Skeletal muscle cell (primary cell): ENCODE measurements around the gene GAB1.

ENCODE experiments used
- DNase-seq: peaks from one replicate; pipeline ENCODE4 v3.0.0-alpha.2; 2010; ENCODE audit warnings: low read depth
- H3K4me3 ChIP-seq: 2 replicates; pipeline ENCODE4 v1.5.1; 2011; ENCODE audit warnings: low read depth, mild to moderate bottlenecking, control low read depth, low read length, moderate library complexity

Gene GAB1

GRCh38 chr4:143336781-143337599, at the start of gene GAB1:
Gene GAB1 (plus strand): TSS chr4:143336876. CDS start chr4:143337189, 313 bp downstream.
- peak within 1 kb of the TSS; percentile 84 for H3K4me3 ChIP-seq
- DNase-seq: peak; percentile 25

- DNase-seq: no peak
Observed at GRCh38 chr4:143287572-143287923, 49.1 kb upstream of the GAB1 start.

GRCh38 chr4:143288171-143288570, 48.5 kb upstream of the GAB1 start:
- H3K4me3 ChIP-seq: no peak overlapping the region
- DNase-seq: no peak

More at GRCh38 chr4:143287572-143287923, 49.1 kb upstream of the GAB1 start:
- no peak overlapping the region for H3K4me3 ChIP-seq

- DNase-seq: no peak
Observed at GRCh38 chr4:143289370-143289769, 47.3 kb upstream of the GAB1 start.

GRCh38 chr4:143291314-143291713, 45.4 kb upstream of the GAB1 start:
- no peak for DNase-seq
- no peak overlapping the region for H3K4me3 ChIP-seq

More at GRCh38 chr4:143289370-143289769, 47.3 kb upstream of the GAB1 start:
- no peak overlapping the region for H3K4me3 ChIP-seq

- DNase-seq: no peak
- no peak overlapping the region for H3K4me3 ChIP-seq
Observed at GRCh38 chr4:143292858-143293257, 43.8 kb upstream of the GAB1 start.

- no peak for DNase-seq
Observed at GRCh38 chr4:143294310-143294709, 42.4 kb upstream of the GAB1 start.

GRCh38 chr4:143294710-143295275, 41.9 kb upstream of the GAB1 start:
- no peak overlapping the region for H3K4me3 ChIP-seq
- DNase-seq: no peak

More at GRCh38 chr4:143294310-143294709, 42.4 kb upstream of the GAB1 start:
- H3K4me3 ChIP-seq: no peak overlapping the region

- no peak for DNase-seq
- no peak overlapping the region for H3K4me3 ChIP-seq
Observed at GRCh38 chr4:143296397-143297067, 40.1 kb upstream of the GAB1 start.

GRCh38 chr4:143300860-143301259, 35.8 kb upstream of the GAB1 start:
- H3K4me3 ChIP-seq: no peak overlapping the region
- no peak for DNase-seq

- DNase-seq: peak; percentile 75
- H3K4me3 ChIP-seq: no peak overlapping the region
Observed at GRCh38 chr4:143302536-143302935, 34.1 kb upstream of the GAB1 start.

- no peak for DNase-seq
Observed at GRCh38 chr4:143306788-143307187, 29.9 kb upstream of the GAB1 start.

GRCh38 chr4:143307531-143307930, 29.1 kb upstream of the GAB1 start:
- H3K4me3 ChIP-seq: no peak overlapping the region
- no peak for DNase-seq

More at GRCh38 chr4:143306788-143307187, 29.9 kb upstream of the GAB1 start:
- H3K4me3 ChIP-seq: no peak overlapping the region

GRCh38 chr4:143308377-143308776, 28.3 kb upstream of the GAB1 start:
- no peak for DNase-seq

GRCh38 chr4:143311924-143312323, 24.8 kb upstream of the GAB1 start:
- no peak overlapping the region for H3K4me3 ChIP-seq

More at GRCh38 chr4:143308377-143308776, 28.3 kb upstream of the GAB1 start:
- no peak overlapping the region for H3K4me3 ChIP-seq

GRCh38 chr4:143313521-143313920, 23.2 kb upstream of the GAB1 start:
- no peak for DNase-seq
- no peak overlapping the region for H3K4me3 ChIP-seq

More at GRCh38 chr4:143311924-143312323, 24.8 kb upstream of the GAB1 start:
- DNase-seq: no peak

- DNase-seq: no peak
Observed at GRCh38 chr4:143313996-143314395, 22.7 kb upstream of the GAB1 start.

GRCh38 chr4:143320113-143320512, 16.6 kb upstream of the GAB1 start:
- H3K4me3 ChIP-seq: no peak overlapping the region
- no peak for DNase-seq

More at GRCh38 chr4:143313996-143314395, 22.7 kb upstream of the GAB1 start:
- no peak overlapping the region for H3K4me3 ChIP-seq

- no peak for DNase-seq
- H3K4me3 ChIP-seq: no peak overlapping the region
Observed at GRCh38 chr4:143326735-143327134, 9.9 kb upstream of the GAB1 start.

- DNase-seq: no peak
- no peak overlapping the region for H3K4me3 ChIP-seq
Observed at GRCh38 chr4:143329985-143330384, 6.7 kb upstream of the GAB1 start.
